Keratinocyte (primary cell): Measurements from ENCODE around the gene CCDC85C.

Experiments used
- EZH2 ChIP-seq: IDR thresholded peaks from one replicate; pipeline ENCODE4 v1.6.1; 2012; ENCODE audit warnings: inconsistent platforms, mild to moderate bottlenecking, low read length, moderate library complexity
- TF ChIP-seq, protein P1 (sequence below), 3 experiments: IDR thresholded peaks in 1 of 3; conservative IDR thresholded peaks in 1 of 3; optimal IDR thresholded peaks in 1 of 3; 2 replicates in 2 of 3; 3 replicates in 1 of 3; pipeline versions ENCODE3 to v1.5.1; 2011; ENCODE audit warnings: low read length in 3 of 3, mild to moderate bottlenecking in 3 of 3, moderate library complexity in 2 of 3, control low read depth in 1 of 3, inconsistent platforms in 1 of 3; ENCODE audit not compliant: insufficient read depth in 2 of 3; ENCODE audit errors: extremely low read depth in 1 of 3

DNA sequence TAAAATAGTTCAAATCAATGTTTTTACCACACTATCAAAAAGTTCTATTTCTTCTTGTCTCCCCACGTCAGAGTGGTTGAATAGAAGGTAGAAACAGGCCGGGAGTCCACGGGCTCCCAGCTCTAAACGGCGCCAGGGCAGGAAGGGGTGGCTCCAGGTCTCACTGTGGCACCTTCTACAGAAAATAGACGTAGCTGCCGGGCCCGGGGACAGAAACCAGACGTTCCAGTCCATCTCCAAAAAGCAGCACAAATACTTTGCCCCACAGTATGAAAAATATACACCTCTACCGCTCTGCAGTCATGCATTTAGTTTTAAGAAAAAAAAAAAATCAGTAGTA lies 91.9 kb downstream of the CCDC85C start:
- TF ChIP-seq, protein P1, sequence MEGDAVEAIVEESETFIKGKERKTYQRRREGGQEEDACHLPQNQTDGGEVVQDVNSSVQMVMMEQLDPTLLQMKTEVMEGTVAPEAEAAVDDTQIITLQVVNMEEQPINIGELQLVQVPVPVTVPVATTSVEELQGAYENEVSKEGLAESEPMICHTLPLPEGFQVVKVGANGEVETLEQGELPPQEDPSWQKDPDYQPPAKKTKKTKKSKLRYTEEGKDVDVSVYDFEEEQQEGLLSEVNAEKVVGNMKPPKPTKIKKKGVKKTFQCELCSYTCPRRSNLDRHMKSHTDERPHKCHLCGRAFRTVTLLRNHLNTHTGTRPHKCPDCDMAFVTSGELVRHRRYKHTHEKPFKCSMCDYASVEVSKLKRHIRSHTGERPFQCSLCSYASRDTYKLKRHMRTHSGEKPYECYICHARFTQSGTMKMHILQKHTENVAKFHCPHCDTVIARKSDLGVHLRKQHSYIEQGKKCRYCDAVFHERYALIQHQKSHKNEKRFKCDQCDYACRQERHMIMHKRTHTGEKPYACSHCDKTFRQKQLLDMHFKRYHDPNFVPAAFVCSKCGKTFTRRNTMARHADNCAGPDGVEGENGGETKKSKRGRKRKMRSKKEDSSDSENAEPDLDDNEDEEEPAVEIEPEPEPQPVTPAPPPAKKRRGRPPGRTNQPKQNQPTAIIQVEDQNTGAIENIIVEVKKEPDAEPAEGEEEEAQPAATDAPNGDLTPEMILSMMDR (optimal IDR thresholded peaks at IDR 0.05 in 1 of 3, IDR thresholded peaks at IDR 0.05 in 1 of 3, conservative IDR thresholded peaks at IDR 0.05 in 1 of 3; ENCODE audit: extremely low read depth in 1 of 3, insufficient read depth in 2 of 3, low read length in 3 of 3), result no peak
- TF ChIP-seq EZH2, result no peak
